GM23338 (cell line): Measurements from ENCODE around the gene TOR3A. TPM values are rescaled to one million over a fixed set of nuclear protein-coding genes. Genes with fewer than 3 reads are reported as not detected.

Source experiments
- ATAC-seq: fragments of 200-7000 bp; cut with Tn5 transposase; 3 replicates; pipeline ENCODE4 v1.9.1; 2020
- DNase-seq: peaks from one replicate; pipeline ENCODE4 v3.0.0-alpha.2; 2015; ENCODE audit warnings: low spot score
- H2AFZ ChIP-seq: fragments of 200-600 bp; sonication (generic); 2 replicates; pipeline ENCODE4 v1.8.0; 2016; ENCODE audit warnings: antibody characterized with exemption, mild to moderate bottlenecking, moderate library complexity
- H3F3A ChIP-seq: fragments of 200-600 bp; sonication (generic); replicated peaks from 2 replicates; pipeline ENCODE4 v1.8.0; 2017; ENCODE audit warnings: antibody characterized with exemption, mixed run types, low read depth
- H3K27ac ChIP-seq: fragments of 200-600 bp; sonication (generic); 2 replicates; pipeline ENCODE4 v1.6.1; 2016; ENCODE audit warnings: low read depth
- H3K27me3 ChIP-seq: fragments of 200-600 bp; sonication (generic); 2 replicates; pipeline ENCODE4 v1.8.0; 2016; ENCODE audit warnings: mild to moderate bottlenecking, mixed run types, moderate library complexity; ENCODE audit not compliant: insufficient read depth
- H3K36me3 ChIP-seq: fragments of 200-600 bp; sonication (generic); 2 replicates; pipeline ENCODE4 v1.8.0; 2016; ENCODE audit warnings: mild to moderate bottlenecking; ENCODE audit not compliant: insufficient read depth
- H3K4me1 ChIP-seq: fragments of 200-600 bp; sonication (generic); 2 replicates; pipeline ENCODE4 v1.8.0; 2016; ENCODE audit warnings: mild to moderate bottlenecking, moderate library complexity; ENCODE audit not compliant: insufficient read depth
- H3K4me2 ChIP-seq: fragments of 200-600 bp; sonication (generic); 2 replicates; pipeline ENCODE4 v1.7.1; 2017; ENCODE audit warnings: mixed run types
- H3K4me3 ChIP-seq: fragments of 200-600 bp; sonication (generic); 2 replicates; pipeline ENCODE4 v1.6.1; 2016; ENCODE audit warnings: mixed run types
- H3K79me2 ChIP-seq: fragments of 200-600 bp; sonication (generic); replicated peaks from 2 replicates; pipeline ENCODE4 v1.8.0; 2017; ENCODE audit warnings: mild to moderate bottlenecking; ENCODE audit not compliant: insufficient read depth
- H3K9me2 ChIP-seq: fragments of 200-600 bp; sonication (generic); 2 replicates; pipeline ENCODE4 v1.8.0; 2017; ENCODE audit not compliant: insufficient read depth
- H4K20me1 ChIP-seq: fragments of 200-600 bp; sonication (generic); replicated peaks from 2 replicates; pipeline ENCODE4 v1.8.0; 2017; ENCODE audit warnings: mild to moderate bottlenecking; ENCODE audit not compliant: insufficient read depth
- H3K27ac Mint-ChIP-seq: 2 replicates; pipeline ENCODE4 v1.8.0; 2020; ENCODE audit warnings: inconsistent platforms, mild to moderate bottlenecking, moderate library complexity, mixed read lengths
- H3K27me3 Mint-ChIP-seq: 3 replicates; pipeline ENCODE4 v1.8.0; 2022; ENCODE audit warnings: low read depth, mild to moderate bottlenecking, moderate library complexity, mixed read lengths, inconsistent platforms; ENCODE audit not compliant: insufficient read depth, poor library complexity
- H3K36me3 Mint-ChIP-seq: 3 replicates; pipeline ENCODE4 v1.8.0; 2021; ENCODE audit warnings: low read depth, mild to moderate bottlenecking, inconsistent platforms, moderate library complexity, mixed read lengths
- H3K4me1 Mint-ChIP-seq: 3 replicates; pipeline ENCODE4 v1.8.0; 2020; ENCODE audit warnings: mild to moderate bottlenecking, inconsistent platforms, mixed read lengths
- H3K4me3 Mint-ChIP-seq: 3 replicates; pipeline ENCODE4 v1.8.0; 2021; ENCODE audit warnings: moderate library complexity, mild to moderate bottlenecking, inconsistent platforms, mixed read lengths
- H3K9me3 Mint-ChIP-seq: 3 replicates; pipeline ENCODE4 v1.8.0; 2020; ENCODE audit warnings: moderate library complexity, mild to moderate bottlenecking, inconsistent platforms, mixed read lengths
- CREB1 ChIP-seq: fragments of 250-450 bp; sonication (Bioruptor Pico); IDR thresholded peaks from 2 replicates; pipeline ENCODE4 v1.5.0; 2020; ENCODE audit warnings: low read depth, mild to moderate bottlenecking, moderate library complexity
- CTCF ChIP-seq, 2 experiments: fragments of 200-600 bp in 1 of 2; sonication (generic) in 1 of 2; conservative IDR thresholded peaks; 2 replicates each; pipeline versions ENCODE4 v1.5.1 to v1.6.1; 2016 to 2017; ENCODE audit warnings: antibody characterized with exemption in 2 of 2, low read depth in 2 of 2, mild to moderate bottlenecking in 2 of 2, moderate library complexity in 1 of 2
- POLR2AphosphoS5 ChIP-seq: IDR thresholded peaks from 2 replicates; pipeline ENCODE4 v1.6.1; 2016; ENCODE audit warnings: antibody characterized with exemption, low read depth
- REST ChIP-seq: IDR thresholded peaks from one replicate; pipeline ENCODE4 v1.6.1; 2018; ENCODE audit warnings: antibody characterized with exemption; ENCODE audit not compliant: unreplicated experiment
- ZNF114 ChIP-seq: fragments of 250-450 bp; sonication (Bioruptor Pico); IDR thresholded peaks from 2 replicates; pipeline ENCODE4 v1.5.0; 2020; ENCODE audit warnings: mild to moderate bottlenecking, moderate library complexity
- polyA plus RNA-seq: library from polyadenylated mRNA; unstranded; fragments of >200 nt; fragmentation: Nextera tagmentation; extraction: Ambion mirVana; gene quantifications from 2 replicates; pipeline ENCODE4 v1.2.1, GENCODE V29; 2016
- total RNA-seq: library from RNA; depleted of rRNA; stranded (reverse); fragments of >200 nt; shearing (Covaris generic); gene quantifications from 2 replicates; pipeline ENCODE4 v1.2.3, GENCODE V29; 2014

The TOR3A gene
- total and polyA plus RNA-seq, 2 experiments from 2014 or later = 11.2 to 57.6 TPM

- H3K4me3 ChIP-seq = no peak overlapping the region
- Mint-ChIP-seq H3K4me3 (no peak overlapping the region), H3K4me1 (peaks cover 5% of the 10 kb centered on the region), H3K36me3 (peaks cover 26% of the 10 kb centered on the region), H3K9me3 (no peaks in the 10 kb centered on the region), H3K27me3 (no peaks in the 10 kb centered on the region), H3K27ac (no peak overlapping the region)
- H3K36me3 ChIP-seq = peaks cover 16% of the 10 kb centered on the region
- no peaks in the 10 kb centered on the region; the same call in 1 of the 2 replicates for H3K79me2 ChIP-seq
- ATAC-seq (peak; percentile 62), DNase-seq (peak; percentile 79)
- H3K4me2 ChIP-seq = no peak overlapping the region
- no peaks in the 10 kb centered on the region for H4K20me1 ChIP-seq
- H3K4me1 ChIP-seq = peaks cover 24% of the 10 kb centered on the region
- no peaks in the 10 kb centered on the region for H3K27me3 ChIP-seq
- no peak overlapping the region for H2AFZ ChIP-seq
- TF ChIP-seq REST (no peak), CTCF (conservative IDR thresholded peaks at IDR 0.05; ENCODE audit: low read depth in 2 of 2) (peak; percentile 70 to 75)
- H3K9me2 ChIP-seq = no peaks in the 10 kb centered on the region
- peak overlapping the region; percentile 47; the same call in 1 of the 2 replicates for H3K27ac ChIP-seq
- peaks cover 5% of the 10 kb centered on the region; the same call in 1 of the 2 replicates for H3F3A ChIP-seq
Observed at GRCh38 chr1:179121159-179121938, 39.5 kb downstream of the TOR3A start.

GRCh38 chr1:179124873-179125272, 43.0 kb downstream of the TOR3A start:
- no peaks in the 10 kb centered on the region for H3K4me1 Mint-ChIP-seq
- H3K9me2 ChIP-seq = no peaks in the 10 kb centered on the region
- 0 out of 2 replicates have a peak, but pooled peaks cover 5% of the 10 kb centered on the region for H3F3A ChIP-seq
- H4K20me1 ChIP-seq = no peaks in the 10 kb centered on the region; the same call in 1 of the 2 replicates
- no peaks in the 10 kb centered on the region for H3K9me3 Mint-ChIP-seq
- no peaks in the 10 kb centered on the region; the same call in 1 of the 2 replicates for H3K79me2 ChIP-seq
- peaks cover 7% of the 10 kb centered on the region; the same call in 1 of the 2 replicates for H3K36me3 ChIP-seq
- no peak overlapping the region for H3K27ac ChIP-seq
- no peak for ATAC-seq
- H3K4me3 Mint-ChIP-seq = no peak overlapping the region
- no peak overlapping the region for H3K4me3 ChIP-seq
- H3K4me2 ChIP-seq = no peak overlapping the region
- H2AFZ ChIP-seq = no peak overlapping the region
- H3K36me3 Mint-ChIP-seq = peaks cover 3% of the 10 kb centered on the region; the same call in 1 of the 3 replicates
- peaks cover 12% of the 10 kb centered on the region for H3K4me1 ChIP-seq
- H3K27me3 Mint-ChIP-seq = no peaks in the 10 kb centered on the region
- DNase-seq = no peak
- peak overlapping the region; percentile 45 for H3K27ac Mint-ChIP-seq
- H3K27me3 ChIP-seq = no peaks in the 10 kb centered on the region
- TF ChIP-seq CREB1 (CRISPR knock-in tag) = no peak
- TF ChIP-seq POLR2AphosphoS5 = no peak
- no peak for TF ChIP-seq CTCF (conservative IDR thresholded peaks at IDR 0.05; ENCODE audit: low read depth in 2 of 2)
- no peak for TF ChIP-seq ZNF114
